SK-N-SH (cell line): ENCODE results near the gene RPAP3.

Experiments
- CHD2 ChIP-seq: fragments of 150-350 bp; IDR thresholded peaks from 2 replicates; pipeline ENCODE4 v1.6.1; 2018; ENCODE audit warnings: low read length; ENCODE audit not compliant: partially characterized antibody
- MAX ChIP-seq: IDR thresholded peaks from 2 replicates; pipeline ENCODE4 v1.4.0; 2012; ENCODE audit warnings: low read depth
- TF ChIP-seq, protein P1 (sequence below): fragments of 200-600 bp; sonication (generic); IDR thresholded peaks from 2 replicates; pipeline ENCODE4 v1.6.1; 2017; ENCODE audit warnings: antibody characterized with exemption, mild to moderate bottlenecking, moderate library complexity

DNA sequence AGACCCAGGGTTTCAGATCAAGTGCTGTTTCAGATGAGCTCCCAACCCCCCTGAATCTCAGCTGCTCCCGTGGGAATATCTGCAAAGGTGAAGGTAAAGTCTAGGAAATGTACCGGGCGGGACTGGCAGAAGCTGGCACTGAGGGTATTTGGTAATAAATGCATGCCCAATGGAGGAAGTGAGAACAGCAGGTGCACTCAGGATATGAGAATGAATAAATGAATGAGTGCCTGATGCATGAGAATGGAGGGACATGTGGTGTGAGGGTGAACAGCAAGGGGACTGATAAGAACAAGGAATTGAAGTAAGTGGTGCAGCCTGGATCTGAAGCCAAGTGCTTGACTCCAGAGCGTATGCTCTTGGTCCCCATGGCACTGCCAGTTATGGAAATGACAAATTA, 41.3 kb upstream of the RPAP3 start:
- TF ChIP-seq, protein P1, sequence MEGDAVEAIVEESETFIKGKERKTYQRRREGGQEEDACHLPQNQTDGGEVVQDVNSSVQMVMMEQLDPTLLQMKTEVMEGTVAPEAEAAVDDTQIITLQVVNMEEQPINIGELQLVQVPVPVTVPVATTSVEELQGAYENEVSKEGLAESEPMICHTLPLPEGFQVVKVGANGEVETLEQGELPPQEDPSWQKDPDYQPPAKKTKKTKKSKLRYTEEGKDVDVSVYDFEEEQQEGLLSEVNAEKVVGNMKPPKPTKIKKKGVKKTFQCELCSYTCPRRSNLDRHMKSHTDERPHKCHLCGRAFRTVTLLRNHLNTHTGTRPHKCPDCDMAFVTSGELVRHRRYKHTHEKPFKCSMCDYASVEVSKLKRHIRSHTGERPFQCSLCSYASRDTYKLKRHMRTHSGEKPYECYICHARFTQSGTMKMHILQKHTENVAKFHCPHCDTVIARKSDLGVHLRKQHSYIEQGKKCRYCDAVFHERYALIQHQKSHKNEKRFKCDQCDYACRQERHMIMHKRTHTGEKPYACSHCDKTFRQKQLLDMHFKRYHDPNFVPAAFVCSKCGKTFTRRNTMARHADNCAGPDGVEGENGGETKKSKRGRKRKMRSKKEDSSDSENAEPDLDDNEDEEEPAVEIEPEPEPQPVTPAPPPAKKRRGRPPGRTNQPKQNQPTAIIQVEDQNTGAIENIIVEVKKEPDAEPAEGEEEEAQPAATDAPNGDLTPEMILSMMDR: no peak
- TF ChIP-seq MAX: no peak
- TF ChIP-seq CHD2: no peak
